GM10847 (cell line): ENCODE results near the gene PERCC1.

Experiments
- POLR2A ChIP-seq: IDR thresholded peaks from 2 replicates; pipeline ENCODE4 v1.6.1; 2011; ENCODE audit not compliant: insufficient read length; ENCODE audit errors: extremely low read depth

Gene PERCC1

DNA sequence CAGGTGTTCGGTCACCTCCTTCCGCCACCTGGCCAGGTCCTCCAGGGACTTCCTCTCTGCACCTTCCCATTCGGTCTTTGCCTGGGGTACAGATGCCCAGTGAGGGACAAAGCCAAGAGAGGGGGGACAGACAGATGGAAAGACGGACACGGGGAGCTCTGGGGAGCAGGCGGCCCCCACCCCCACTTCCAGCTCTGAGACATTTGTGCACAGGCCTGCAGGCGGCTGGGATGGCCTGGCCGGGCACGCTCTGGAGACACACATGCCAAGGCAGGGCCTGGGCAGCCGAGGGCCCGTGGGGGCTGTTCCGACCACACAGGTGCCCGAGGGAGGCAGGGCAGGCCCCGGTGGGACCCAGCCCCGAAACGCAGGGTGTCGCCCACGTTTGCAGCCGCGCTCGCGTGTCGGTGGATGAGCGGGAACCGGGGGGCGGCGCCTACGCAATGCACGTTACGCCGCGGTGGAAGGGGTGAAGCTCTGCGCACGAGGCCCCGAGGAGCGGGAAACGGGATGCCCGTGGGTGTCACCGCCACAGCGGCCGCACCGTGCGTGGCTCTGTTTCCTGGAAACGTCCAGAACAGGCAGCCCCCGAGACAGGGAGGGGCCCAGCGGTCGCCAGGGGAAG, 6.0 kb downstream of the PERCC1 start:
- TF ChIP-seq POLR2A: no peak

DNA sequence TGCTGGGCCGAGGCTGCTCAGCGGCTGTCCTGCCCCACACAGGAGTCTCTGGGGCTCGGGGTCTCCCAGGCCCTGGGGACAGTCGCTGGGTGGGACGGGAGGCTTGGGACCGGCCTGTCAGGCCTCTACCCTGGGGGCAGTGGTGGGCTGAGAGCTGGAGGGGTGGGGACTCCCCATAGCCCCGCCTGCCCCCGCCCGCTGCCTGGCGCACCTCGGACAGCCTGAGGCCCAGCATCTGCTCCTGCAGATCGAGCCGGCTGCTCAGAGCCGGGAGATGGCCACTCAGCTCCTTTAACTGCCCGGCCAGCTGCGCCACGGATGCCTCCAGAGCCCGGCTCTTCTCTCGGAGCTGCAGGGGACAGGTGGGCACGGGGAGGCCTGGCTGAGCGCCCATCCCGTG, 6.7 kb downstream of the PERCC1 start:
- TF ChIP-seq POLR2A: no peak

DNA sequence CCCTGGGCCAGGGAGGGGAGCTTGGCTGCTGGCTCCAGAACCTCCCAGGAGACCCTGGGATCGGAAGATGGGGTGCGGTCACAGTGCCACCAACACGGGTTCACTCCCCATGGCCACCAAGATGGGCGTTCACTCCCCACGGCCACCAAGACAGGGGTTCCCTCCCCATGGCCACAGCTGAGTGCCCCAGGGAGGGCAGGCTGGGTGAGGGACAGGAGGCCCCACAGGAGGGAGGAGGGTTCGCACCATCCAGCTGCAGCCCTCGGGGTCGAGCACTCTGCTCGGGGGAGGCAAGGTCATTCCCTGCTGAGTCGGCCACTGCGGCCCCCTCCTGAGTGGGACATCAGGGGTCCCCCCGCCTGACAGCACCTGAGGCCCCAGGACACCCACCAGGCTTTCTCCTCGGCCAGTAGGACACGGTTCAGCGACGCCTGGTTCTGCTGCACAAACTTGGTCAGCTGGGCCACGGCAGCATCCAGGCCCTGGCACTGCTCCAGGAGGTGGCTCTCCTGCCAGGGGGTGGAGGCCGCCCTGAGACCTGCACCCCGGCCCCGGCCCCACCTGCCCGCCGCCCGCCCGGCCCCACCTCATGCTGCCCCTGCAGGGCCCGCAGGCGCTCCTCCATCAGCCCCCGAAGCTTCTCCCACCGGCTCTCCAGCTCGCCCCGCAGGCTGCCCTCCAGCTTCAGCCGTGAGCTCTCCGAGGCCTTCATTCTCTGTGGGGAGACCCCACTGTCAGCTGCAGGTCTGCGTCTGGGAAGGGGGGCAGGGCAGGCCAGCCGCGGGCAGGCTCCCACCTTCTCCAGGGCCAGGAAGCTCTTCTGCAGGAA, 7.6 kb downstream of the PERCC1 start:
- no peak for TF ChIP-seq POLR2A

GRCh38 chr16:1439058-1439698, 8.3 kb downstream of the PERCC1 start:
- TF ChIP-seq POLR2A: no peak

DNA sequence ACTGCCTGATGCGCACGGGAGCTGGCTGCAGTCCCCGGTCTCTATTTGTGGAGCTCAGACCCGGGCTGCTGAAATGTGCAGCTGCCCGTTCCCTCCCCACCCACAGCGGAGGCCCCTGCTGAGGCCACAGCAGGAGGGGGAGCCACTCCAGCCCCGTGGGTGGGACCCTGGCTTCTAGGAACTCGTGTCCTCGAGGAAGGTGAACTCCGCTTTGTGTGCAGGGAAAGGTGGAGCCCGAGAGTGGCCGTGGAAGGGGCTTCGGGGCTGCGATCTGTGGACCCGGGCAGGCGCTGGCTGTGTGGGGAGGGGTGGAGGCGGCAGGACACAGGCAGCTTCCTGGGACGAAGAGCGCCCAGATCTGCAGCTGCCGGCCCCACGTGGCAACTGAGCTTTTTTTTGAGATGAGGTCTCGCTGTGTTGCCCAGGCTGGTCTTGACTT, 10.5 kb downstream of the PERCC1 start:
- TF ChIP-seq POLR2A: no peak

- no peak for TF ChIP-seq POLR2A
Observed at GRCh38 chr16:1442697-1443096, 11.8 kb downstream of the PERCC1 start.

- no peak for TF ChIP-seq POLR2A
Observed at GRCh38 chr16:1443403-1443973, 12.6 kb downstream of the PERCC1 start.

- no peak for TF ChIP-seq POLR2A
Observed at GRCh38 chr16:1443980-1444729, 13.3 kb downstream of the PERCC1 start, which contains the start of gene CCDC154. CCDC154 (minus strand) TSS chr16:1444556; CDS start chr16:1444322, 234 bp downstream.

DNA sequence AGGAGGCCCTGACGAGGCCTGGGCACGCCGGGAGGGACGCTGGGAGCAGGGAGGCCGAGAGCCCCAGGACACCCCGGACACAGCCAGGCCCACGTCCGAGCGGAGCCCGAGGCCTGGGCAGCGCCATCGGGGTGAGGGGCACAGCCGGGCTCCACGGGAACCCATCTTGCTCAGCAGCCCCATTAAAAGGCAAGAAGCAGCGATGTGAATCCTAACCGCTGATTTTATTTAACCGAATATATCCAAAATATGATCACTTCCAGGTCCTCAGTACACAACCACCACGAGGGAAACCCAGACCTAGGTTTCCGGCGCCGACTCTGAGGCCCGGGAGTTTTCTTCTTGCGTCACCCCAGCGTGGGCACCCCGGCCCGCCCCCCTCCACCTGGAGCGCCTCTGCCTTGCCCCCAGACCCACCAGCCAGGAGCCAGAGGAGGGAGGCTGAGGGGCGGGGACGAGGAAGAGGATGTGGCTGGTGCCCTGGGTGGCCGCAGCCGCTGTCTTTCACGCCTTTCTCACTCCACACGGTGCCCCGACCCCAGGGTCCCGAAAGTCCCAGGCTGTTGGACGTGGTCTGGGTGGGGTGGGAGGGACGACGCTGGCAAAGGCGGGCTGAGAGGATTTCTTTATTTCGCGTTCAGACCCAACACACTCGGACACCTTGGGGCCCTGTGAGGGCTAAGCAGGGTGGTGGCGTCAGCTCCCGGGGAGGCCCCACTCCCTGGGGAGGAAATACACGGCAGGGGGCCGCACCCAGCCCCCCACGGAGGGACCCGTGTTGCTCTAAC, 14.0 kb downstream of the PERCC1 start:
- TF ChIP-seq POLR2A: no peak

- TF ChIP-seq POLR2A: no peak
Observed at GRCh38 chr16:1445518-1446203, 14.8 kb downstream of the PERCC1 start.

DNA sequence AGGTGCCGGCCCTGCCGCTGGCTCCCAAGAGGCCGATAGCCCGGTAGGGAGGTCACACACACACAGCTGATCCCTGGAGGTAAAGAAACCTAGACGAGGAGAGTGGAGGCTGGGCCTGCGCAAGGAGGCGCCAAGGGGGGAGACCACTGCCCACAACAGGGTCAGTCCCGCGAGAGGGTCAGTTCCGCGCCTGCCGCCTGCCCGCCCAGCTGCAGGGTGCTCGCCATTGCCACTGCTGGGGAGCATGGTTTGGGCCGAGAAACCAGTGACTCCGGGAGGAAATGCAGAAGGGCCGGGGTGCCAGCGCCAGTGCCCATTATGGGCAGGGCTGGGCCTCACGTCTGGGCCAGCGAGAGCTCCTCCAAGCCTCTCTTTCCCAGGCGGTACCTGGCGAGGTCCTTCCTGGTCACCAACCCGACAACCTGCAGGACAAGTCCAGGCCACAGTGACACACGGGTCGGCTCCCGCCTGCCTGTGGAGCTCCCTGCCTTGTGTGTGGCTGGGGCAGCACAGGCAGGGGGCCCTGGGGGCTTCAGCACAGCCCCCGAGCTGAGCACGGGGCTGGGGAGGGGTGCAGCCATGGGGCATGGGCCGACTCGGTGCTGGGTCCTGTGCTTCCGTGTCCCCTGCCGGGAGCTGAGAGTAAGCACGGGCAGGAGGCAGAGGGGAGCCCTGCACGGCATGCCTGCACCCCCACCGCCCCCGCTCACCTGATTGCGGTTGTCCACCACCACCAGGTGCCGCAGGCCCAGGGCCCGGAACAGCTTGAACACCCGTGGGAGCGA, 15.6 kb downstream of the PERCC1 start:
- no peak for TF ChIP-seq POLR2A

DNA sequence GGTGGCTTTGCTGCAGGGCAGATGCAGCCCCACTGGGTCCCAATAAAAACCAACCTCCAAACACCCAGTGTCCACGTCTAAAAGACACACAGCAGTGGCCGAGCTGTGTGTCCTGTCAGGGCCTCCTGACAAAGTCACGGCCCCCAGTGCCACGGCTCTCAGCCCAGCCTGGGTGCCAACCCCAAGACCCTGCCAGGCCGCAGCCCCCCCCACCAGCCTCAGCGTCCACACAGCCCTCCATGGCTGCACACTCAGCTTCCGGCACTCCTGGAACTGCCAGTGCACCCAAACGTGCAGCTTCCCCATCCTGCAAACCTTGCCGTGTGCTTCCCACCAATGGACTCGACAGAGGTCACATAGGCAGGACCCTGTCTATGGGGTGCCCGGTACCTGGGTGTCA, 17.1 kb downstream of the PERCC1 start:
- TF ChIP-seq POLR2A: no peak
